Stimulated activated CD4-positive, alpha-beta T cell treated with anti-CD3 and anti-CD28 coated beads, Interleukin-15, amount 100 ng/mL, for 48 hours (primary cell): ENCODE results near the gene MYO9B.

ENCODE experiments used
- DNase-seq, 2 donors: peaks; one replicate each; pipeline ENCODE4 v3.0.0-alpha.2; 2020; ENCODE audit warnings: low read depth in 2 of 2

Gene MYO9B, protein sequence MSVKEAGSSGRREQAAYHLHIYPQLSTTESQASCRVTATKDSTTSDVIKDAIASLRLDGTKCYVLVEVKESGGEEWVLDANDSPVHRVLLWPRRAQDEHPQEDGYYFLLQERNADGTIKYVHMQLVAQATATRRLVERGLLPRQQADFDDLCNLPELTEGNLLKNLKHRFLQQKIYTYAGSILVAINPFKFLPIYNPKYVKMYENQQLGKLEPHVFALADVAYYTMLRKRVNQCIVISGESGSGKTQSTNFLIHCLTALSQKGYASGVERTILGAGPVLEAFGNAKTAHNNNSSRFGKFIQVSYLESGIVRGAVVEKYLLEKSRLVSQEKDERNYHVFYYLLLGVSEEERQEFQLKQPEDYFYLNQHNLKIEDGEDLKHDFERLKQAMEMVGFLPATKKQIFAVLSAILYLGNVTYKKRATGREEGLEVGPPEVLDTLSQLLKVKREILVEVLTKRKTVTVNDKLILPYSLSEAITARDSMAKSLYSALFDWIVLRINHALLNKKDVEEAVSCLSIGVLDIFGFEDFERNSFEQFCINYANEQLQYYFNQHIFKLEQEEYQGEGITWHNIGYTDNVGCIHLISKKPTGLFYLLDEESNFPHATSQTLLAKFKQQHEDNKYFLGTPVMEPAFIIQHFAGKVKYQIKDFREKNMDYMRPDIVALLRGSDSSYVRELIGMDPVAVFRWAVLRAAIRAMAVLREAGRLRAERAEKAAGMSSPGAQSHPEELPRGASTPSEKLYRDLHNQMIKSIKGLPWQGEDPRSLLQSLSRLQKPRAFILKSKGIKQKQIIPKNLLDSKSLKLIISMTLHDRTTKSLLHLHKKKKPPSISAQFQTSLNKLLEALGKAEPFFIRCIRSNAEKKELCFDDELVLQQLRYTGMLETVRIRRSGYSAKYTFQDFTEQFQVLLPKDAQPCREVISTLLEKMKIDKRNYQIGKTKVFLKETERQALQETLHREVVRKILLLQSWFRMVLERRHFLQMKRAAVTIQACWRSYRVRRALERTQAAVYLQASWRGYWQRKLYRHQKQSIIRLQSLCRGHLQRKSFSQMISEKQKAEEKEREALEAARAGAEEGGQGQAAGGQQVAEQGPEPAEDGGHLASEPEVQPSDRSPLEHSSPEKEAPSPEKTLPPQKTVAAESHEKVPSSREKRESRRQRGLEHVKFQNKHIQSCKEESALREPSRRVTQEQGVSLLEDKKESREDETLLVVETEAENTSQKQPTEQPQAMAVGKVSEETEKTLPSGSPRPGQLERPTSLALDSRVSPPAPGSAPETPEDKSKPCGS (N-terminal part only)

DNA sequence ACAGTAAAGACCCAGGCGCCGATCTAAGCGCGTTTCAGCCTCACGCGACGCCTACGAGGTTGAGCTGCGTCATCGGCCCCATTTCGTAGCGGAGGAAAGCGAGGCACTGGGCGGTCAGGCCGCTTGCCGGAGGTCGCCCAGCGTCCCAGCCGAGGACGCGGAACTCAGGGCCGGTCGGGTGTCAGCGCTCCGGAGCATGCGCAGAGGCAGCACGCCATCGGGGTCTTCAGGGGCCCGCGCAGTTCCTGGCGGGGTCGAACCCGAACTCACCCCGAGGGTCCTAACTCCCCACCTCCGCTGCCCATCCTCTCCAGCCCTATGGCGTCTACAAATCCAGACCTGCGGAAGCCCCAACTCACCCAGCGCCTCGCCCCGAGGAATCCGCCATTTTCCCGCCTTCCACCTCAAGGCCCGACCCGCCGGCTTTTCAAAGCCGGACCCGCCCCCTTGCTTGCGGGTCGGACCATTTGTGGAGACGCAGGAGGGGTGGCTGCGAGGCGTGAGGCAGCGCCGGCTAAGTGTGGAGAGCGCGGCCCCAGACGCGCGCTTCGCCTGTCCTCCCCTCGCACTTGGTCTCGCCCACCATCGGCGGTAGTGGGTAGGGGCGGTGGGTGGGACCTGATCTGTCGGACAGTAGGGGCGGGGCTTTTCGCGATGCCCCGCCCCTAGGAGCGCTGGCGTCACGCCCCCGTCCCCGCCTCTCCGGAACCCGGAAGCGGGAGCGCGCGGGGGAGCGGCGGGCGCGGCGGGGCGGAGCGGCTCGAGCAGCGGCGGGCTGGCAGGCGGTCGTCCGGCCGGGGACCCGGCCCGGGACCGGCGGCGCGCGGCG is at the start of gene MYO9B, which contains the start of gene HAUS8:
MYO9B (plus strand) TSS at position 743 of the 829 bp plus-strand sequence. CDS start 25,941 bp downstream, outside the sequence.
HAUS8 (minus strand) TSS at position 418 of the 829 bp plus-strand sequence; CDS start at position 388, 30 bp downstream.
- DNase-seq: peak; percentile 99 to 100

DNA sequence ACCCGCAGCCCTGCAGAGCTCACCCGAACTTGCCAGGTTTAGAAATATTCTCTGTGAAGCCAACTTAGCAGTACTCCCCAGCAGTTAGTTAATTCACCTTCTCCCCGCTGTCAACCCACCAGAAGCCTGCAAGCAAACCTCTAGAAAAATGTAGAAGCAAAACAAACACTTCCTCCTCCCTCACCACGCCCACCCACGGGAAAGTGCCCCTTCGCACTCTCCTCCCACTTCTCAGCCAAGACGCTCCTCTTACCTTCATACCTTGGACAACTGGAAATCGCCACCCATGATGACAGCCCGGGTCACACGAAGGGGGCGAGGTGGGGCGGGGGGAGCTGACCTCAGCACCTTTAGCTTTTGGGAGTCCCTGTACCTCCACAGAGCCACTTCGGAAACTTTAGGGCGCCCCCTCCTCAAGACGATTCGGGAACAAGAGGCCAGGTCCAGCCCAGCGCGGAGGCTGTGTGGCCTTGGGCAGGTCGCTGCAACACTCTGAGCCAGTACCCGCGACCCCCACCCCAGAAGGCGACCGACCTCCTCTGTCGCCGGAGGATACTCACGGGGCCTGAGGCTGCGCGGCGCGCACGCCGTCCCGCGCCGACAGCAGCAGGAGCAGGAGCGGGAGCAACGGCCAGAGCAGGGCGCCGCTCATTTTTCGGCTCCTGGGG is 49.5 kb upstream of the MYO9B start:
- DNase-seq: no peak

DNA sequence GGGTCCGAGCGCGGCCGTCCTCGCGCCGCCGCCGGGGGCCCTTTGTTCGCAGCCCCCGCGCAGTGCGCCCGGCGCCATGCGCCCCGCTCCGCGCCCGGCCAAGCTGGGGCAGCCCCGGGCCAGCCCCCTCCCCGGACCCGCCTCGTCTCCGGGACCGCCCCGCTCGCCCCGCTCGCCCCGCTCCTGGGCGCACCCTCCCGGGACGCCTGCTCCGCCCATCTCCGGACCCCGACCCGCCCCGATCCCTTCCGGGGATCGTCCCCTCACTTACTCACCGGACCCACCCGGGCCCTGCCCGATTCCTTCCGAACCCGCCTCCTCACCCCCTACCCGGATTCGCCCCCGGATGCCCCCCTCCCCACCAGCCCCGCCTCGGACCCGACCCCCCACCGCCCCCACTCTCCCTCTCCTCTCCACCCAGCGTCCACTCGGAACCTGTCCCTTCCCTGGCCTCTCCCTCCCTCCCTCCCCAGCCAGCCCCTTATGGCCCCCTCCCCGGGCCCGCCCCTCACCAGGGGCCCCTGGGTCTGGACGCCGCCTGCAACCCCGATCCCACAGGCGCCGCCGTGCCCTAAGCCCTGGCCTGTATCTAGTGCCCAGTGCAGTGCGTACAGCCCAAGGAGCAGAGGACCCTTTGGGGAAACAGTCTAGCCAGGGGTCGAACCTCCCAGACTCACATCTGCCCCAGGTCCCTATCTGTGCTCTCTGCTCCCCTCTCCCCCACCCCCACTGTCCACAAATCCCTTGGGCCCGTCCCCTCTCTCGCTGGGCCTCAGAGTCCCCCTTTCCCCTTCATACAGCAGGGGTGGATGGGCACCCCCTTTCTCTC is 48.7 kb upstream of the MYO9B start, which contains the start of gene CPAMD8:
CPAMD8 (minus strand) TSS at position 105 of the 829 bp plus-strand sequence. CDS start 168 bp downstream, outside the sequence.
- DNase-seq: no peak

DNA sequence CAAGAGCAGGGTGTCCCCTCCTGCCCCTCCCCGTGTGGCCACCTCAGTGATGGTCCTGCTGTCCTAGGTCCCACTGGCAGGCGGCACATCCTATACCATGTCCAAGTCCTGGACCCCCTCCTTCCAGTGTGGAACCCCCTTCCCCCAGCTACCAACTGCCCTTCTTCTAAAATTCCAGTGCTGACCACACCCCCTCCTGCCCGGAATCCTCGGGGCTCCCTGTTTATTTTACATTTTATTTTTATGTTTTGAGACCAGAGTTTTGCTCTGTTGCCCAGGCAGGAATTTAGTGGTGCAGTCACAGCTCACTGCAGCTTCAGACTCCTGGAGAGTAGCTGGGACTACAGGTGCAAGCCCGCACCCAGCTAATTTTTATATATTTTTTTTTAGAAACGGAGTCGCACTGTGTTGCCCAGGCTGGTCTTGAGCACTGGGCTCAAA is 48.0 kb upstream of the MYO9B start:
- no peak for DNase-seq

DNA sequence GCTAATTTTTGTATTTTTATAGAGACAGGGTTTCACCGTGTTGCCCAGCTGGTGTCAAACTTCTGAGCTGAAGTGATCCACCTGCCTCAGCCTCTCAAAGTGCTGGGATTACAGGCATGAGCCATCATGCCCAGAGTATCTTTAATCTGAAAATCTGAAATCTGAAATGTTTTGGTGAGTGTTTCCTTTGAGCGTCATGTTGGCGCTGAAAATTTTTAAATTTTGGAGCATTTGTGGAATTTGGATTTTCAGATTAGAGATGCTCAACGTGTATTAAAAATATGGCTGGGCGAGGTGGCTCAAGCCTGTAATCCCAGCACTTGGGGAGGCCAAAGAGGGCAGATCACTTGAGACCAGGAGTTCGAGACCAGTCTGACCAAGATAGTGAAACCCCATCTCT is 43.8 kb upstream of the MYO9B start:
- DNase-seq: no peak

DNA sequence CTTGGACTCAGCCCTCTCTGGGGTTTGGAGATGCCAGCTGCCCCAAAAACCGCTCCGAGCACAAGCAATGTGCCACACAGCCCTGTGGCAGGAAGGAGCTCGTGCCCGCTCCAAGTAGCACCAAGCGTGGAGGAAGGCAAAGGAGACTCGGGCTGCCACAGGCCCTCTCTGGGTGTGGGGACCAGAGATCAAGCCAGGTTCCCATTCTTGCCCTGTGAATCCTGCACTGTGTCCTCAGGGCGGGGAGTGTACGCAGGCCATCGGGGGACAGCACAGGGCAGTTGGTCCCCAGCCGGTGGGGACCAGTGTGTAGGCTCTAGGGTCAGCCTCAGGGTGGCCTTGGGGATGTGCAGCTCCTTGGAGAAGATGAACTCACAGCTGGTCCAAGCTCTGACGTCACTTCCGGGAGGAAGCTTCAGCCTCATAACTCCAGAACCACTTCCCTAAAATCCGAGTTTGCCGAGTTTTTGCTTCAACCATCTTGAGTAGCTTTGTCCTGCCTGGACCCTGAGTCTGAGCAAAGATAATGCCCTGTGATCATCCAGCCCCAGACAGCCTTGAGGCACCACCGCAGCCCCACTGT is 39.6 kb upstream of the MYO9B start:
- no peak for DNase-seq

DNA sequence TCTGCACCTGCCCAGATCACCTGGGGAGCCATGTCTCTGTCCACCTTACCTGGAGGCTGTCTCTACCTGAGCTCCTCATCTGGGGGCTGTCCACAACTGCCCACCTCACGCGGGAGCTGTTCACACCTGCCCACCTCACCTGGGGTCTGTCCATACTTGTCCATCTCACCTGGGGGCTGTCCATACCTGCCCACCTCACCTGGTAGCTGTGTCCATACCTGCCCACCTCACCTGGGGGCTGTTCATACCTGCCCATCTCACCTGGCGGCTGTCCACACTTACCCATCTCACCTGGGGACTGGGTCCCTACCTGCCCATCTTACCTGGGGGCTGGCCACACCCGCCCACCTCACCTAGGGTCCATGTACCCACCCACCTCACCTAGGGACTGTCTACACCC is 38.9 kb upstream of the MYO9B start:
- DNase-seq: no peak

DNA sequence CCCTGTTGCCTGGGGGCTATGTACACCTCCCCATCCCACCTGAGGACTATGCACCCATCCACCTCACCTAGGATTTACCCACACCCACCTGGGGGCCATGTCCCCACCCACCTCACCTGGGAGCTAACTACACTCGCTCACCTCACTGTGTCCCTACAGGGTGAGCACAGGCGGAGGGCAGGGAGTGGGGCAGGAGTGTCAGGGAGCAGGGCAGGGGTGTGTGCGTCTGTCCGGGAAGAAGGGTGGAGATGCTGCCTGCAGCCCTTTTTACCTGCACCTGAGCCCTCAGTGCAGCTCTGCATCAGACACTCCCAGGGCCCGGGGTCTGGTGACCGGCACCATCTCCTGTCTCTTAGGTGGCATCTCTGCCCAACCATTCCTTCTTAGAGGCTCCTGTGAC is 38.4 kb upstream of the MYO9B start:
- DNase-seq: no peak

DNA sequence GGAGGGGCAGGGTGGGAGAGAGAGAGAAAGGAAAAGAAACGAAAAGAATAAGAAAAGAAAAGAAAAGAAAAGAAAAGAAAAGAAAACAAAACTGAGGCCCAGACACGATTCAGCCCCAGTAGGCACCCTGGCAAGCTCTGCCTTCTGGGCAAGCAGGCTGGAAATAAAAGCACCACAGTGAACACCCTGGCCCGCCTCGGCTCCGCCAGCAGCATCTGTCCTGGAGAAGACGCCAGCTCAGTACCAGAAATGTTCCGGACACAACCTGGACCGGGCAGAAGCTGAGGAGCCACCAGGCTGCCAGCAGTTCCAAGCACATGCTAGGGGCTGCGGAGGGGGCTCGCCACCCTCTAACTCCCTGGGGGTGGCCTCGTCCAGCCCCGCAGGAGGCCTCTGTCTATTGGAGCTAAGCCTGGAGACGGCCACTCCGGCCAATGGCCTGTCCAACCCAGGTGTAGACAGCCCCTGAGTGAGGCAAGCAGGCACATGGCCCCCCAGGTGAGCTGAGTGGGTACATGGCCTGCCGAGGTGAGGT is 37.5 kb upstream of the MYO9B start:
- DNase-seq: no peak

DNA sequence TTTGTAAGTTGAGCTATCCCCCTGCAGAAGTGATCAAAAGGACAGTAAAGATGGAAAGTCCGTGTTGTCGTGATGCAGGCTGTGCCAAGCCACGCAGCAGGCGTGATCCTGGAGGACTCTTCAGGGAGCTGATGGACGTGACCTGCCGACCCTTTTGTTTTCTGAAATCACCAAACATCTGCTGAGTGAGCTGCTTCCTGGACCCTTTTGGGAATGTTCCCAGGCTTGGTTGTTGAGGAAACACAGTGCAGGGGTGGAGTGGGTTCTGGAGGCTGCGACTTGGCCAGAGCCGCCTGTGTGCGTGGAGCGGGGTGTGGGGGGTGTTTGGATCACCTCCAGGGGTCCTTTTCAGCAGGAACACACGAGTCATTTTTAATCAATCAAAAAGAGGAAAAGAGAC is 33.6 kb upstream of the MYO9B start:
- no peak for DNase-seq

DNA sequence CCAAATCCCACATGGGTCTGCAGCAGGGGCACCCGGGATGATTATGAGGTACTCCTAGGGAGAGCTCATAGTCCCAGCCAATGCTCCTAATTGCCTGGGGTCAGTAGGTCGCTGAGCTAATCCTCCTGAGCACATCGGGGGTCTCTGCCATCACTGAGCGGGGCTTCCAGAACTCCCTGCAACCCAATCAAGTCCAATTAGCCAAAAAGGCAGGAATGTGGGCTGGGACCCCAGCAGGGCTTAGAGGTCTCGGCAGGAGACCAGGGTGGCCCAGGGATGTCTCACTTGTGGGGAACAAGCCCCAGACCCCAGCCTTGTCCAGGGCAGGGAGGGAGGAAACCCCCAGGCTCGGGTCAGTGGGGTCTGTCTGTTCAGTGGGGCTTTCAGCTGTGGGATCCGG is 31.8 kb upstream of the MYO9B start:
- DNase-seq: no peak

DNA sequence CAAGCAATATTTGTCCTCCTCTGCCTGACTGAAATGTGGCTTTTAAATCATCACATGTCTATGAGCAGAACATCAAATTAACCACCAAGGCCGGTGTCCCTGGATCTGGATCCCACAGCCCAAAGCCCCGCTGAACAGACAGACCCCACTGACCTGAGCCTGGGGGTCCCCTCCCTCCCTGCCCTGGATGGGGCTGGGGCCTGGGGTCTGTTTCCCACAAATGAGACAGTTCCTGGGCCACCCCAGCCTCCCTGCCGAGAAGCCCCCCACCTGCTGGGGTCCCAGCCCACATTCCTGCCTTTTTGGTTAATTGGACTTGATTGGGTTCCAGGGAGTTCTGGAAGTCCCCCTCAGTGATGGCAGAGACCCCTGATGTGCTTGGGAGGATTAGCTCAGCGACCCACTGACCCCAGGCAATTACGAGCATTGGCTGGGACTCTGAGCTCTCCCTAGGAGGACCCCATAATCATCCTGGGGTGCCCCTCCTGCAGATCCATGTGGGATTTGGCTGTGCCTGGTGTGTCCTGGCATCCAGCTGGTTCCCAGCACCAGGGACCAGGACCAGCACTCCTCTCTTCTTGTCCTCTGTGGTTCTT is 29.6 kb upstream of the MYO9B start:
- DNase-seq: no peak

DNA sequence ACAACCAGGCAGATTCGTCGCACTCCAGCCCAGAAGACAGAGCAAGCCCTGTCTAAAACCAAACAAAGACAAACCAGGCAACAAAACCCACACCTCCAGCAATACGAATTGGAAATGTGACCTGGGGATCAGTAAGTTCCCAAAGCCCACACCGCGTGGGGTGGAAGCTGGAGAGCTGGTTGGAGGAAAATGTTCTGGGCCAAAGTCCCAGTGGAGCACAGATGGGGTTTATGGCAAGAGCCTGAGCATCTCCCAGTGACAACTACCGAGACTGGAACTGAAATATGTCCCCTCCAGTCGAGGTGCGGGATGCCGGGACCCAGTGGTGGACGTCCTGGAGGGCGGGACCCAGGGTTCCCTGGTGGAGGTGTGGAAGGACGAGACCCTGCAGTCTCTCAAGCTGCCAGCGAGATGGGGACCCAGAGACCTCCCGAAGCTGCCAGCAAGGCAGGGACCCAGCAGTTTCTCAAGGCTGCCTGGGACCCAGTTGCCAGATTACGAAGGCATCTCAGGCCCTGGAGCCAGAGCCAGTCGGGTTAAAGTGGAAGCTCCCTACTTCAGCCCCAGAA is 26.6 kb upstream of the MYO9B start:
- DNase-seq: no peak

DNA sequence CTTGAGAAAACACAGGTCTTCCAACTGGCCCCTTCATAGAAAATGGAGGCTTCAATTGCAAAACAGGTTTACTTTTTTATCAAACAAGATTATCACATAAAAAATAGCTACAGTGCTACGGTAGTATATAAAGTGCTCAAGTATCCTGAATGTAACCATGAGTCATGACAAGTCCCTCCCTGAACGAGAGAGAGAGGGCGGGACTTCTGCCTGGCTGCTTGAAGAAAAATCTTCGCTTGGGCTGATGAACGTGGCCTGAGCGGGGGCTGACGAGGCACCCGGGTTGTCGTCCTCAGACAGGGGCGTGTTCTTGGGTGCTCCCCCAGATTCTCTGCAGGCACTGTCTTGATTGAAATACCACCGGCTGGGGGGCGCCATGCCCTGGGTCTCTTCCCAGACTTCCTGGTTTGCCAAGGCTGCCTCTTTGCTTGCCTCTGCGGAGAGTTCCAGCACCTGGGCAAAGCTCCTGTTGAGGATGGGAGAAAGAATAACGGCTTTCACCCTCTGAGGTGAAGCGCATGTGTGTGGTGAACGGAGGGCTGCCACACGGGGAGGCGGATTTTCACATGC is 25.8 kb upstream of the MYO9B start:
- no peak for DNase-seq

DNA sequence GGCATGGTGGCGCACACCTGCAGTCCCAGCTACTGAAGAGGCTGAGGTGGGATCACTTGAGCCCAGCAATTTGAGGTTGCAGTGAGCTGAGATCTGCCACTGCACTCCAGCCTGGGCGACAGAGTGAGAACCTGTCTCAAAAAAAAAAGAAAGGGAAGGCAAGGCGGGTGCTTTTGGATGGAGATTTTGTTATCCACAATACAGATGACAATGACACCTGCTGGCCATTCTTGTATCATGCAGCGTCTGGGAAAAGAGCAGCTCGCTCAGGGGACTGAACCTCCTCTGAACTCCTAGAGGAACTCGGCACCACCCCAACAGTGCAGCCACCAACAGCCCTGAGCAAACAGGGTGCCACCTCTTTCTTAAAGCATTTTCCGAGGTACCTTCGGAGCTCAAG is 23.1 kb upstream of the MYO9B start:
- no peak for DNase-seq

DNA sequence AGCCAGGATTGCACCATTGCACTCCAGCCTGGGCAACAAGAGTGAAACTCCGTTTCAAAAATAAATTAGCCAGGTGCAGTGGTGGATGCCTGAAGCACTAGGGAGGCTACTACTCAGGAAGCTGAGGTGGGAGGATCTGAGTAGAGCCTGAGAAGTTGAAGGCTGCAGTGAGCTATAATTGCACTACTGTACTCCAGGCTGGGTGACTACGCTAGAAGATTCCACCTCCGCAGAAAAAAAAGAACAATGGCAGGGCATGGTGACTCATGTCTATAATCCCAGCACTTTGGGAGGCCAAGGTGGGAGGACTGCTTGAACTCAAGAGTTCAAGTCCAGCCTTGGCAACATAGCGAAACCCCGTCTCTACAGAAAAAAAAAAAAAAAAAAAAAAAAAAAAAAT is 20.8 kb upstream of the MYO9B start:
- no peak for DNase-seq

DNA sequence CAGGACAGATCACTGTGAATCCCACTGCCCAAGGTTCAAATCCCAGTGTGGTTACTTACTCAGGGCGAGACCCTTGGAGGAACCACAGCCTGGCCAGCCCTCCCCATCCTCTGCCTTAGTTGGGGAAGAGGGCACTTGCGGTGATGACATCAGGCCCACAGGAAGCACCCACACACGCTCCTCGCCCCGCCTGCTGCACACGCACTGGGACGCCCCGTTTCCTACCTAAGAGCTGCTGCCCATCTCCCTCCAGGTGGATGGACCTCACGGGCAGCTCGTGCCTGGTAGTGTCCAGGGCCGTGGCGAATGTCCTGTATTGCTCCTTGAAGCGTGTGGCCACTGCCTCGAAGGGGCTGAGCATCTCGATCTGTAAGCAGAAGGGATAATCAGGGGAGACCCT is 19.9 kb upstream of the MYO9B start:
- DNase-seq: no peak

DNA sequence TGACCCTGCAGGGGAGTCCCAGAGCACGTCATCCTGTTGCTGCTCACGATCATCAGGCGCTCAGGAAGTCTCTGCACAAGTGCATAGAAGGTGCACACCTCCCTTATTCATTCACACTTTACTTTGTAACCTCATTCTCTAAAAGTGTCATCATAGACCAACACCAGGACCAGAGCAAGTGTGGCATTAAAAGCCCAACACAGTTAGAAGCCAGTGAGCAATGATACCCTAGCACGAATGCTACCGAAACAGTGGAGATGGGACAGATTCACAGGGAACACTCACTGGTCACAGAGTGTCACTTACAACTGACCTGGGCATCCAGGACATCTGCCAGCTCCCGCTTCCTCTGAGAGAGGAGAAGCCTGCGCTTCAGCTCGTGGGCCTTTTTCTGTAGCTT is 17.3 kb upstream of the MYO9B start:
- no peak for DNase-seq
